Upper lobe of left lung (tissue), 6 donors: ENCODE results near the gene LPCAT1. TPM values are rescaled to one million over a fixed set of nuclear protein-coding genes. Genes with fewer than 3 reads are reported as not detected.

Experiments used
- ATAC-seq, 2 donors: fragments of 200-7000 bp; cut with Tn5 transposase; one replicate each; pipeline ENCODE4 v1.9.1; 2022; ENCODE audit warnings: mild to moderate bottlenecking in 2 of 2, moderate library complexity in 2 of 2; ENCODE audit not compliant: low FRiP score in 2 of 2
- DNase-seq, 2 donors: peaks; one replicate each; pipeline ENCODE4 v3.0.0-alpha.2; 2019 to 2020
- H3K27ac ChIP-seq, 4 donors: fragments of 200-600 bp; sonication (generic); one replicate each; pipeline ENCODE4 v1.5.1; 2016 to 2019
- H3K27me3 ChIP-seq, 4 donors: fragments of 200-600 bp; sonication (generic); one replicate each; pipeline ENCODE4 v1.5.1; 2017 to 2019
- H3K36me3 ChIP-seq, 4 donors: fragments of 200-600 bp; sonication (generic); one replicate each; pipeline ENCODE4 v1.5.1; 2016 to 2019
- H3K4me1 ChIP-seq, 4 donors: fragments of 200-600 bp; sonication (generic); one replicate each; pipeline ENCODE4 v1.5.1; 2018 to 2019
- H3K4me3 ChIP-seq, 4 donors: fragments of 200-600 bp; sonication (generic); one replicate each; pipeline ENCODE4 v1.5.1; 2017 to 2019; ENCODE audit warnings: mild to moderate bottlenecking in 2 of 4, moderate library complexity in 1 of 4
- H3K9me3 ChIP-seq, 4 donors: fragments of 200-600 bp; sonication (generic); one replicate each; pipeline ENCODE4 v1.5.1; 2018 to 2019
- EP300 ChIP-seq, 4 donors: sonication (generic); formaldehyde crosslinking; IDR thresholded peaks; one replicate each; pipeline ENCODE4 v1.5.1; 2017; ENCODE audit warnings: antibody characterized with exemption in 4 of 4, control low read depth in 2 of 4
- POLR2A ChIP-seq, 4 donors: fragments of 450-650 bp; IDR thresholded peaks; one replicate each; pipeline ENCODE4 v1.5.1; 2016 to 2017; ENCODE audit warnings: antibody characterized with exemption in 4 of 4, mild to moderate bottlenecking in 2 of 4
- POLR2AphosphoS5 ChIP-seq, 2 donors: sonication (generic); formaldehyde crosslinking; IDR thresholded peaks; one replicate each; pipeline ENCODE4 v1.5.1; 2017; ENCODE audit warnings: antibody characterized with exemption in 2 of 2
- WGBS, 2 donors: methylation state at CpG; one replicate each; pipeline ENCODE4 v1.1.5; 2017 to 2018; 5-methylcytosine and 5-hydroxymethylcytosine counted together
- total RNA-seq, 6 donors: library from RNA; depleted of rRNA in 4 of 6; stranded (reverse); fragments of >200 nt in 4 of 6; gene quantifications; one replicate each; pipeline versions ENCODE4 v1.1.0 to v1.2.1, GENCODE V29; 2016 to 2021
- TF ChIP-seq, protein P1 (sequence below), 6 experiments: fragments of 450-650 bp in 4 of 6; fragments of 200-600 bp in 2 of 6; sonication (generic) in 2 of 6; IDR thresholded peaks; one replicate each; pipeline ENCODE4 v1.5.1; 2016 to 2019; ENCODE audit warnings: antibody characterized with exemption in 6 of 6
- donor health status: DM: no; HTN: no; CAD: no; lungs with moderate emphysema.
- donor health status: DM: no; HTN: yes; CAD: no; lungs with severe emphysema.

LPCAT1 gene
- total RNA-seq, 6 donors from 2014 or later = 403 to 922 (median 538) TPM

DNA sequence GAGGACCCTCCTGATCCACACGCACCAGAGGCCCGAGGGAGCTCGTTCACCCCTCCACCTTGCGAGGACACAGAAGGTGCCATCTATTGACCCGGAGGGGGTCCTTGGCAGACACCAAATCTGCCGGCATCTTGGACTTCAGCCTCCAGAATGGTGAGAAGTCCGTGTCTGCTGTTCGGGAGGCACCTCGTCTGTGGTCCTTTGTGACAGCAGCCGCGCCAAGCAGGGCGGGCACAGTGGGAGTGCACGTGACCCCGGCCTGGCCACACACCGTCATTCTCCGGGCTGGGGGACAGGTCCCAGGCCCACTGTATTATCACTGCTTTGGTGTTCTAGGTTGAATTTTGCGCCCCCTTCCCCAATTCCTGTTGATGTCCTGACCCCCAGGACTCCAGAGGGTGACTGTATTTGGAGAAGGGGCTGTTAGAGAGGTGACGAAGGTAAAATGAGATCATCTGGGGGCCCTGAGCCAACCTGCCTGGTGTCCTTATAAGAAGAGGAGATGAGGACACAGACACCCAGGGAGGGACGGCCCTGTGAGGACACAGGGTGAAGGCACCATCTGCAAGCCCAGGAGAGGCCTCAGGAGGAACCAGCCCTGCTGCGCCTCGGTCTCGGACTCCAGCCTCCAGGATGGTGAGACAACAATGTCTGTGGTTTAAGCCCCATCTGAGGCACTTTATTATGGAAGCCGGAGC lies 15.7 kb downstream of the LPCAT1 start:
- peak overlapping the region in 2 of 4 donors; percentile 52 to 68 for H3K27ac ChIP-seq
- H3K36me3 ChIP-seq = peaks cover 3 to 56% (median 32%) of the 10 kb centered on the region in 4 donors
- no peak overlapping the region for H3K4me3 ChIP-seq
- H3K27me3 ChIP-seq = no peaks in the 10 kb centered on the region
- TF ChIP-seq POLR2AphosphoS5 (IDR thresholded peaks at IDR 0.05) (no peak), EP300 (IDR thresholded peaks at IDR 0.05) (no peak), POLR2A (IDR thresholded peaks at IDR 0.05) (no peak)
- TF ChIP-seq, protein P1, sequence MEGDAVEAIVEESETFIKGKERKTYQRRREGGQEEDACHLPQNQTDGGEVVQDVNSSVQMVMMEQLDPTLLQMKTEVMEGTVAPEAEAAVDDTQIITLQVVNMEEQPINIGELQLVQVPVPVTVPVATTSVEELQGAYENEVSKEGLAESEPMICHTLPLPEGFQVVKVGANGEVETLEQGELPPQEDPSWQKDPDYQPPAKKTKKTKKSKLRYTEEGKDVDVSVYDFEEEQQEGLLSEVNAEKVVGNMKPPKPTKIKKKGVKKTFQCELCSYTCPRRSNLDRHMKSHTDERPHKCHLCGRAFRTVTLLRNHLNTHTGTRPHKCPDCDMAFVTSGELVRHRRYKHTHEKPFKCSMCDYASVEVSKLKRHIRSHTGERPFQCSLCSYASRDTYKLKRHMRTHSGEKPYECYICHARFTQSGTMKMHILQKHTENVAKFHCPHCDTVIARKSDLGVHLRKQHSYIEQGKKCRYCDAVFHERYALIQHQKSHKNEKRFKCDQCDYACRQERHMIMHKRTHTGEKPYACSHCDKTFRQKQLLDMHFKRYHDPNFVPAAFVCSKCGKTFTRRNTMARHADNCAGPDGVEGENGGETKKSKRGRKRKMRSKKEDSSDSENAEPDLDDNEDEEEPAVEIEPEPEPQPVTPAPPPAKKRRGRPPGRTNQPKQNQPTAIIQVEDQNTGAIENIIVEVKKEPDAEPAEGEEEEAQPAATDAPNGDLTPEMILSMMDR (IDR thresholded peaks at IDR 0.05) = no peak
- DNase-seq (peak; percentile 22 to 78), ATAC-seq (no peak)
- WGBS, 2 donors = 86 to 92% methylated on average over 12 to 22 of the region's 23 CpGs
- peaks cover 16 to 73% (median 51%) of the 10 kb centered on the region in 4 donors for H3K4me1 ChIP-seq
- H3K9me3 ChIP-seq = no peaks in the 10 kb centered on the region

DNA sequence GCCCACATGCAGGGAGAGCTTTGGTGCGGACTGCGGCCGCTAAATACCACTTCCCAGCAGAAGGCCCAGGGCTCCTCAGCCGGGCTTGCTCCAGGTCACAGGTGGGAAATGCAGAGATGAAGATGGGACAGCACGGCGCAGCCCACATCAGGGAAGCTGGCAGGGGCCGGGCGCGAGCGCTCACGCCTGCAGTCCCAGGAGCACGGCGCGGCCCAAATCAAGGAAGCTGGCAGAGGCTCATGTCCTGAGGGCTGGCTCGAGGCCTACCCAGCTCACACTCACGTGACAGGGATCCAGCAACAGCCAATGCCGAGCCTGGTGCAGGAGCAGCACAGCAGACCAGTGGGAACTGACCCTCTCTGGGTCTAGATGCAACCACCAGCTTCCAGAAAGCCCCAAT lies 16.3 kb downstream of the LPCAT1 start:
- ATAC-seq (peak; percentile 9 to 61), DNase-seq (peak; percentile 79 to 80)
- TF ChIP-seq EP300 (IDR thresholded peaks at IDR 0.05) (no peak), POLR2AphosphoS5 (IDR thresholded peaks at IDR 0.05) (no peak), POLR2A (IDR thresholded peaks at IDR 0.05) (peak in 1 of 4 donors; percentile 22)
- H3K27me3 ChIP-seq = no peaks in the 10 kb centered on the region
- peaks cover 3 to 50% (median 27%) of the 10 kb centered on the region in 4 donors for H3K36me3 ChIP-seq
- H3K9me3 ChIP-seq = no peaks in the 10 kb centered on the region
- no peak overlapping the region for H3K4me3 ChIP-seq
- H3K27ac ChIP-seq = peak overlapping the region in 2 of 4 donors; percentile 52 to 68
- 76 to 83% methylated on average over 10 to 17 of the region's 17 CpGs for WGBS, 2 donors
- H3K4me1 ChIP-seq = peaks cover 23 to 73% (median 58%) of the 10 kb centered on the region in 4 donors

DNA sequence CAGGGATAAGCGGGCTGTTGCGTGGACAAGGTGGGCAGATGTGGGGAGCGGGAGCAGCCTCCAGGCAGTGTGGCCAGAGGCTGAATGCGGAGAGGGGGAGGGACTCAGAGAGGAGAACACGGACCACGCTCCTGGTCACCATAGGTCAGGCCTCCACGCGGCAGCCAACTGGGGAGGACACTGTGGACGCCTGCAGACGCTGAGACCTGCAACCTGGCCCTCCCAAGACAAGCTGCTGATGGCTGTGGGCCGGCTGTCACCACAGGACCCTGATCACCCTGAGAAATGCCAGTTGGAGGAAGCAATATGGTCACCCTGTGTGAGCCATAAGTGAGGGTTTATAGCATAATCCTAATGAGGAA lies 16.8 kb downstream of the LPCAT1 start:
- TF ChIP-seq EP300 (IDR thresholded peaks at IDR 0.05) = no peak
- TF ChIP-seq POLR2AphosphoS5 (IDR thresholded peaks at IDR 0.05) = no peak
- no peak for TF ChIP-seq POLR2A (IDR thresholded peaks at IDR 0.05)
- TF ChIP-seq, protein P1 (IDR thresholded peaks at IDR 0.05) = no peak
- Histone ChIP-seq H3K36me3 (peaks cover 3 to 46% (median 22%) of the 10 kb centered on the region in 4 donors), H3K27ac (peak overlapping the region in 2 of 4 donors; percentile 52 to 68), H3K9me3 (no peaks in the 10 kb centered on the region), H3K4me3 (no peak overlapping the region), H3K4me1 (peaks cover 27 to 77% (median 62%) of the 10 kb centered on the region in 4 donors), H3K27me3 (no peaks in the 10 kb centered on the region)
- DNase-seq (peak; percentile 20 to 58), ATAC-seq (no peak)
- 86 to 94% methylated on average over 10 to 11 of the region's 11 CpGs for WGBS, 2 donors

DNA sequence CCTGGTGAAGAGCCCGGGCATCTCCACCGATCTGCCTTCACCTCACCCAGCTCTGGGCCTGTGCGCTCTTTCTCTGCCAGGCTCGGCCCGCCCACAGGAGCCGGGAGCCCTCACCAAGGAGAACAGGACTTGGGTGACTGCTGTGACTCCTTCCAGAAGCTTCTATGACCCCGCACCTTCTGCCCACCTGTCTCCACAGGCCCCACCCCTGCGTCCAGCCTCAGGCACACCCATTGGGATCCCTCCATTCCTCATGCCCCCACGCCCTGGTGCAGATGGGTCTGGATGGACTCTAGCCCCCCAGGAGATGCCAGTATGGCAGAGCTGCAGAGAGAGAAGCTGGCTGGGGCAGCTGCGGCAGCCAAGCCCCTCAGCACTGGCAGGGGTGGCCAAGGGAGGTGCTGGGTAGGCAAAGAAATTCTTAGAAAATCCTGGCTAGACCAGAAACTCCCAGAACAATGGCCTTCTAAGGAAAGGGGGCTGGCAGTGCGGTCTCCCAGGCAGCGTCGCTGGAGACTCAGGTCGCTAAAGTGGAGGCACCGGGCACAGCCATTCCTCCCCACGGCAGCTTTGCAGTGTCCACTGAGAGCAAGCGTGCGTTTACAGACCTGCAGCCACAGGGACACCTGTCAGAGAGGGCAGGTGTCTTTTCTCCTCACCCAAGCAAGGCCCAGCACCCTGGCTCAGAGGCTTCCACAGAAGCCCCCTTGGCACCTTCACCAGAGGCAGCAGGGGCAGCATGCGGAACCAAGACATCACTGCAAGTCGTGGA lies 17.3 kb downstream of the LPCAT1 start:
- Histone ChIP-seq H3K27me3 (no peaks in the 10 kb centered on the region), H3K9me3 (no peaks in the 10 kb centered on the region), H3K4me3 (no peak overlapping the region), H3K4me1 (peaks cover 28 to 82% (median 68%) of the 10 kb centered on the region in 4 donors), H3K27ac (peak overlapping the region in 2 of 4 donors; percentile 52 to 68), H3K36me3 (peaks cover 3 to 42% (median 17%) of the 10 kb centered on the region in 4 donors)
- TF ChIP-seq POLR2A (IDR thresholded peaks at IDR 0.05) (no peak), POLR2AphosphoS5 (IDR thresholded peaks at IDR 0.05) (no peak), EP300 (IDR thresholded peaks at IDR 0.05) (no peak)
- TF ChIP-seq, protein P1 (IDR thresholded peaks at IDR 0.05) = no peak
- peak in 1 of 2 donors; percentile 75 for DNase-seq
- 89 to 90% methylated on average over 15 to 20 of the region's 20 CpGs for WGBS, 2 donors
- no peak for ATAC-seq
